Prostate gland (tissue), 2 donors: ENCODE measurements around the gene PMPCA.

Experiments
- CTCF ChIP-seq, 4 experiments: fragments of 200-600 bp in 2 of 4; fragments of 450-650 bp in 2 of 4; sonication (generic) in 2 of 4; IDR thresholded peaks; 1 replicate in 3 of 4; 2 replicates in 1 of 4; pipeline ENCODE4 v1.5.1; 2016 to 2019; ENCODE audit warnings: antibody characterized with exemption in 4 of 4, mild to moderate bottlenecking in 2 of 4, moderate library complexity in 2 of 4
- POLR2A ChIP-seq: fragments of 450-650 bp; IDR thresholded peaks from one replicate; pipeline ENCODE4 v1.6.1; 2016; ENCODE audit warnings: antibody characterized with exemption, mild to moderate bottlenecking
- POLR2AphosphoS5 ChIP-seq: sonication (generic); formaldehyde crosslinking; IDR thresholded peaks from one replicate; pipeline ENCODE4 v1.6.1; 2017; ENCODE audit warnings: antibody characterized with exemption

GRCh38 chr9:136454026-136454796 is 43.8 kb downstream of the PMPCA start:
- TF ChIP-seq POLR2A, result no peak
- TF ChIP-seq CTCF (IDR thresholded peaks at IDR 0.05), result no peak
- no peak for TF ChIP-seq POLR2AphosphoS5
